Smooth muscle cell (in vitro differentiated cells): ENCODE results near the gene SCFD2. TPM values are rescaled to one million over a fixed set of nuclear protein-coding genes. Genes with fewer than 3 reads are reported as not detected.

ENCODE experiments used
- DNase-seq: peaks from one replicate; lab custom pipeline; 2025; ENCODE audit not compliant: unreplicated experiment; lab: John Stamatoyannopoulos, UW
- H2AFZ ChIP-seq: fragments of 200-600 bp; sonication (generic); 2 replicates; pipeline ENCODE4 v1.6.0; 2016; ENCODE audit warnings: antibody characterized with exemption, low read depth, mild to moderate bottlenecking
- H3F3A ChIP-seq: fragments of 200-600 bp; sonication (generic); 2 replicates; pipeline ENCODE4 v1.6.0; 2017; ENCODE audit warnings: antibody characterized with exemption, low read depth
- H3K27ac ChIP-seq: fragments of 200-600 bp; sonication (generic); 2 replicates; pipeline ENCODE4 v1.5.1; 2016; ENCODE audit warnings: low read depth, mild to moderate bottlenecking
- H3K27me3 ChIP-seq: fragments of 200-600 bp; sonication (generic); 2 replicates; pipeline ENCODE4 v1.6.1; 2016; ENCODE audit warnings: low read depth, mild to moderate bottlenecking
- H3K36me3 ChIP-seq: fragments of 200-600 bp; sonication (generic); 2 replicates; pipeline ENCODE4 v1.5.1; 2016; ENCODE audit warnings: low read depth
- H3K4me1 ChIP-seq: fragments of 200-600 bp; sonication (generic); 2 replicates; pipeline ENCODE4 v1.5.1; 2016; ENCODE audit warnings: low read depth
- H3K4me2 ChIP-seq: fragments of 200-600 bp; sonication (generic); 2 replicates; pipeline ENCODE4 v1.6.0; 2016; ENCODE audit warnings: mild to moderate bottlenecking
- H3K4me3 ChIP-seq: fragments of 200-600 bp; sonication (generic); 2 replicates; pipeline ENCODE4 v1.5.1; 2016; ENCODE audit warnings: mild to moderate bottlenecking
- H3K79me2 ChIP-seq: fragments of 200-600 bp; sonication (generic); 2 replicates; pipeline ENCODE4 v1.6.0; 2016; ENCODE audit warnings: low read depth, mild to moderate bottlenecking
- H3K9ac ChIP-seq: fragments of 200-600 bp; sonication (generic); 2 replicates; pipeline ENCODE4 v1.6.0; 2016; ENCODE audit warnings: low read depth
- H3K9me3 ChIP-seq: fragments of 200-600 bp; sonication (generic); replicated peaks from 2 replicates; pipeline ENCODE4 v1.5.1; 2016; ENCODE audit warnings: low read depth
- H4K20me1 ChIP-seq: fragments of 200-600 bp; sonication (generic); 2 replicates; pipeline ENCODE4 v1.6.0; 2016; ENCODE audit warnings: low read depth
- WGBS: methylation state at CpG from one replicate; pipeline ENCODE4 v1.1.7; 2016; ENCODE audit warnings: low lambda C conversion rate; 5-methylcytosine and 5-hydroxymethylcytosine counted together
- polyA plus RNA-seq: library from polyadenylated mRNA; unstranded; fragments of >200 nt; fragmentation: Nextera tagmentation; extraction: Ambion mirVana; gene quantifications from 2 replicates; pipeline ENCODE4 v1.2.1, GENCODE V29; 2016
- total RNA-seq: library from RNA; depleted of rRNA; stranded (reverse); fragments of >200 nt; gene quantifications from 2 replicates; pipeline ENCODE4 v1.2.3, GENCODE V29; 2014
- TF ChIP-seq, protein P1 (sequence below): fragments of 200-600 bp; sonication (generic); IDR thresholded peaks from 2 replicates; pipeline ENCODE4 v1.5.1; 2017; ENCODE audit warnings: borderline replicate concordance, mild to moderate bottlenecking, antibody characterized with exemption; ENCODE audit not compliant: insufficient read depth, poor library complexity, severe bottlenecking

SCFD2 gene
- total and polyA plus RNA-seq, 2 experiments from 2014 or later = 7.8 to 11.4 TPM

DNA sequence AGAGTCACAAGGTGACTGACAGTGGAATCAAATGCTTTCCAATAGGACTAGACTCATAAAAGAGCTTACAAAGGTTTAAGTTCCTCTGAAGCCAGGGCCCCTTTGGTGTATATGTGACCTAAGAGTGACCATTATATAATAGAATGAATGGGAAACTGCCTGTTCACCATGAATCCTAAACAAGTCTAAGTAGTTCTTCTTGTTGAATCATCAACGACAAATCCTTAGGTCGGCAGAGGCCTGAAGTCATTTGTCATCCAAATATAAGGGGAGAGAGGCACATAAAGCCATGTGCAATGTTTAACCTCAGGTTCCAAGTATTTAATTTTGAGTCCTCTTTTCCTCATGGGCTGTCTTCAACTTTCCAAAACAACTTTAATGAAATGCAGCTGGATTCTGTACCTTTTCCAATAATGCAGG lies 381.4 kb downstream of the SCFD2 start:
- H3K27me3 ChIP-seq = no peaks in the 10 kb centered on the region
- no peak for DNase-seq
- no peak overlapping the region for H2AFZ ChIP-seq
- H3F3A ChIP-seq = no peaks in the 10 kb centered on the region
- peaks cover 4% of the 10 kb centered on the region for H3K4me1 ChIP-seq
- H3K27ac ChIP-seq = peak overlapping the region; percentile 15
- no peak overlapping the region for H3K9ac ChIP-seq
- H3K36me3 ChIP-seq = no peaks in the 10 kb centered on the region
- H3K4me3 ChIP-seq = no peak overlapping the region
- 11% methylated on average over 2 of the region's 2 CpGs for WGBS
- peak overlapping the region; percentile 62 for H3K4me2 ChIP-seq
- no peaks in the 10 kb centered on the region for H3K9me3 ChIP-seq
- TF ChIP-seq, protein P1, sequence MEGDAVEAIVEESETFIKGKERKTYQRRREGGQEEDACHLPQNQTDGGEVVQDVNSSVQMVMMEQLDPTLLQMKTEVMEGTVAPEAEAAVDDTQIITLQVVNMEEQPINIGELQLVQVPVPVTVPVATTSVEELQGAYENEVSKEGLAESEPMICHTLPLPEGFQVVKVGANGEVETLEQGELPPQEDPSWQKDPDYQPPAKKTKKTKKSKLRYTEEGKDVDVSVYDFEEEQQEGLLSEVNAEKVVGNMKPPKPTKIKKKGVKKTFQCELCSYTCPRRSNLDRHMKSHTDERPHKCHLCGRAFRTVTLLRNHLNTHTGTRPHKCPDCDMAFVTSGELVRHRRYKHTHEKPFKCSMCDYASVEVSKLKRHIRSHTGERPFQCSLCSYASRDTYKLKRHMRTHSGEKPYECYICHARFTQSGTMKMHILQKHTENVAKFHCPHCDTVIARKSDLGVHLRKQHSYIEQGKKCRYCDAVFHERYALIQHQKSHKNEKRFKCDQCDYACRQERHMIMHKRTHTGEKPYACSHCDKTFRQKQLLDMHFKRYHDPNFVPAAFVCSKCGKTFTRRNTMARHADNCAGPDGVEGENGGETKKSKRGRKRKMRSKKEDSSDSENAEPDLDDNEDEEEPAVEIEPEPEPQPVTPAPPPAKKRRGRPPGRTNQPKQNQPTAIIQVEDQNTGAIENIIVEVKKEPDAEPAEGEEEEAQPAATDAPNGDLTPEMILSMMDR = no peak
- no peaks in the 10 kb centered on the region for H3K79me2 ChIP-seq
- no peaks in the 10 kb centered on the region for H4K20me1 ChIP-seq

DNA sequence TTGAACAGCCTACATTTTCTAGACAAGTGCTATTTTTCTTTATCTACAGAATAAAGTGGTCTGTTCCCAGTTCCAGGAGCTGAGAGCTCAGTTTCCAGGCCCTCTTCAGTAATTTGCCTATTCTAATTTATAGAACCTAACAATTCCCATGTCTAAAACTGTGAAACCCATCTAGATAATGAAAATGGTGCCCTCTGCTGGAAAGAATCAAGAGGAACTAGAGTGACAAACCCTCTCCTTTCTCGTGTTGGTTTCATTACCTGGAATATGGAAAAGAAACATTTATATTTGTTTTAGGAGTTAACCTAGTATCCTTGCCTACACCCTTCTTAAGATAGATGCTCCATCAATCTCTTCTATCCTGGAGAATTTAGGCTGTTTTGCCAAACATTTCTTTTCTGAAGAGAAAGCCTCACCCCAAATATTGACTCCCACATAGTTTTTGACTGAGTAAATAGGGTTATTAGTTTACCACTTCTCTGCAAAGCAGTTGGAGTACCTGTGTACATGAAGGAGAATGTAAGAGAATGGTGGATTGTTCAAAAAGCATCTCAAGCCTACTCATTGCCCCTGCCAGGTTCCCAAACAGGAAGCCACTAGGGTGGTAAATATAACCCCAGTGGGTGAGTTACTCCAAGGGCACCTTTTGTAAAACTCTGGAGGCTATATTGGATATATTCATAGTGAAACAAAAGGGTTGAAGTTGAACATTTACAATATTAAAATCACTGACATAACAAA lies 382.1 kb downstream of the SCFD2 start:
- Histone ChIP-seq H4K20me1 (no peaks in the 10 kb centered on the region), H3K27ac (peak overlapping the region; percentile 15), H3K27me3 (no peaks in the 10 kb centered on the region), H3F3A (no peaks in the 10 kb centered on the region), H2AFZ (no peak overlapping the region), H3K79me2 (no peaks in the 10 kb centered on the region), H3K4me1 (peaks cover 4% of the 10 kb centered on the region), H3K4me3 (no peak overlapping the region), H3K36me3 (no peaks in the 10 kb centered on the region), H3K9ac (no peak overlapping the region), H3K9me3 (no peaks in the 10 kb centered on the region), H3K4me2 (peak overlapping the region; percentile 40)
- DNase-seq = no peak
- 16% methylated on average over 1 of the region's 1 CpG for WGBS
- TF ChIP-seq, protein P1 = peak; percentile 75

DNA sequence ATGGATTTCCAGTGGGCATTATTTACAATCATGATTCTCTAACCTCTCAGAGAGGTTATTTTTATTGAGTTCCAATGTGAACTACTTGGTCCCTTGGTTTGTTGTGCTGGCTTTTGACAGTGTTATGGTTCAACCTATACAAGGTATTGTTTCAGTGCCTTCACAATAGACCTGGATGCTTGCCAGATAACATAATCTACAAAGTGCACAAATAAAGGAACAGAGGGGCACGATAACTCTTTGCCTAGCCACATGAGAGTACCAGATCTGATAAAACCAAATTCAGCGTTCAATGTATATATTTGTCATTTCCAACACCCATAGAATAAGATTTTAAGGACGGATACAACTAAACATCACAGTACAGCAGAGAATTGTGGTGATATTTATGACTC lies 382.9 kb downstream of the SCFD2 start:
- no peaks in the 10 kb centered on the region for H3F3A ChIP-seq
- no peak overlapping the region for H3K27ac ChIP-seq
- no peak overlapping the region for H3K4me2 ChIP-seq
- no peak overlapping the region for H3K4me3 ChIP-seq
- H3K4me1 ChIP-seq = peaks cover 4% of the 10 kb centered on the region
- no peak overlapping the region for H3K9ac ChIP-seq
- no peaks in the 10 kb centered on the region for H3K27me3 ChIP-seq
- TF ChIP-seq, protein P1 = no peak
- no peaks in the 10 kb centered on the region for H4K20me1 ChIP-seq
- no peaks in the 10 kb centered on the region for H3K9me3 ChIP-seq
- no peaks in the 10 kb centered on the region for H3K79me2 ChIP-seq
- DNase-seq = no peak
- WGBS = 74% methylated on average over 3 of the region's 3 CpGs
- H2AFZ ChIP-seq = no peak overlapping the region
- H3K36me3 ChIP-seq = no peaks in the 10 kb centered on the region
